Loucy (cell line): ENCODE results near the gene TTBK1.

Source experiments
- CTCF ChIP-seq: fragments of 200-600 bp; sonication (generic); conservative IDR thresholded peaks from 2 replicates; pipeline ENCODE4 v1.5.1; 2014; ENCODE audit warnings: mild to moderate bottlenecking, antibody characterized with exemption, low read length
- EZH2phosphoT487 ChIP-seq: fragments of 200-600 bp; IDR thresholded peaks from 2 replicates; pipeline ENCODE4 v1.6.1; 2018; ENCODE audit warnings: antibody characterized with exemption, mild to moderate bottlenecking, moderate library complexity, borderline replicate concordance

- TF ChIP-seq CTCF (peak; percentile 33; the same call in 1 of the 2 replicates), EZH2phosphoT487 (no peak)
These were observed 43.9 kb downstream of the TTBK1 start for GRCh38 chr6:43286980-43287716.
